ENCODE measurements around the gene RSAD1.

Gene RSAD1

GRCh38 chr17:50478391-50479381 lies at the start of gene RSAD1:
RSAD1 (plus strand) TSS chr17:50478860; CDS start chr17:50478885, 25 bp downstream.
- peak; percentile 87 to 92 for DNase-seq

GRCh38 chr17:50429793-50430192 lies 48.9 kb upstream of the RSAD1 start:
- DNase-seq = no peak

- no peak for DNase-seq
Measured at GRCh38 chr17:50430821-50431618, 47.6 kb upstream of the RSAD1 start.

GRCh38 chr17:50432125-50432762 lies 46.4 kb upstream of the RSAD1 start:
- no peak for DNase-seq

GRCh38 chr17:50437409-50437808 lies 41.3 kb upstream of the RSAD1 start:
- no peak for DNase-seq

- peak in 1 of 2 experiments; percentile 29 for DNase-seq
Measured at GRCh38 chr17:50439008-50439407, 39.7 kb upstream of the RSAD1 start.

GRCh38 chr17:50440172-50440837 lies 38.4 kb upstream of the RSAD1 start:
- DNase-seq = no peak

- no peak for DNase-seq
Measured at GRCh38 chr17:50440838-50441829, 37.5 kb upstream of the RSAD1 start.

- DNase-seq = no peak
Measured at GRCh38 chr17:50443505-50443974, 35.1 kb upstream of the RSAD1 start.

- no peak for DNase-seq
Measured at GRCh38 chr17:50444841-50445715, 33.6 kb upstream of the RSAD1 start.

- no peak for DNase-seq
Measured at GRCh38 chr17:50445730-50446325, 32.8 kb upstream of the RSAD1 start.

- peak; percentile 33 to 40 for DNase-seq
Measured at GRCh38 chr17:50447870-50448595, 30.6 kb upstream of the RSAD1 start.

GRCh38 chr17:50448643-50449042 lies 30.0 kb upstream of the RSAD1 start:
- no peak for DNase-seq

- no peak for DNase-seq
Measured at GRCh38 chr17:50451943-50452629, 26.6 kb upstream of the RSAD1 start.

GRCh38 chr17:50452630-50453300 lies 25.9 kb upstream of the RSAD1 start:
- no peak for DNase-seq

- no peak for DNase-seq
Measured at GRCh38 chr17:50453901-50454300, 24.8 kb upstream of the RSAD1 start.

- DNase-seq = no peak
Measured at GRCh38 chr17:50457621-50458020, 21.0 kb upstream of the RSAD1 start.

- DNase-seq = no peak
Measured at GRCh38 chr17:50458270-50458669, 20.4 kb upstream of the RSAD1 start.
